G401.6 (cell line): ENCODE measurements around the gene SERPINA3.
"Not testable (repeated sequence)": the region's sequence is repeated elsewhere in the genome, so short reads cannot be mapped to it uniquely, and the experiment has no call there.

ENCODE experiments used
- FAIRE-seq: peaks from 2 replicates; lab custom pipeline; 2012; peaks lifted over from hg19 to GRCh38; lab: Jason Lieb, UNC

Gene SERPINA3

DNA sequence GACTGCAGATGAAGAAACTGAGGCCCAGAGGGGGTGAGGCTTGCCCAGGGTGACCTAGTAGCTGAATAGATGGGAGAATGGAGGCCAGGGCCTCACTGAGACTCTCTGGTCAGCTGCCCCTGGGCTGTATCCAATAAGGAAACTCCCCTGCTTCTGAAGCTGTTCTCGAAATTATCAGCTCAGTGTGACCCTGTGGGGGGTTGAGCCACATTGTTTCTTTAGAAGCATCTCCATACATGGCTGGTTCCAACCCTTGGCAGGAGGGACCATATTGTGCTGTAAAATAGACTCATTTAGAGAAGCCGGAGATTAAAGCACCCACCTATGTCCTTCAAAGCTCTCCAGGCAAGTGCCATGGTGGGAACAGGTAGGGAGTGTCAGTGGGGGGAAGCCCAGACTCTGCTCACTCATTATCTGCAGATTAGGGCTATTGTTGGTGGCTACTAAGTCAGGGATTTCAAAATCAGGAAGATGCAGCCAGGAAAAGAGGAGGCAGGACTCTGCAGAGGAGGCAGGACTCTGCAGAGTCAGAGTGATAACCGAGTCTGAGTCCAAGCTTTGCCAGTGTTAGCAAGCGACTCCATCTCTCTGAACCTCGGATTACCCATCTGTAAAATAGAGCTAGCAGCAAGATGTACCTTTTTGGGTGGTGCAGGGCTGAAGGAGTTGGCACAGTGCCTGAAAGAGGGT lies 27.5 kb upstream of the SERPINA3 start:
- FAIRE-seq, result no peak

DNA sequence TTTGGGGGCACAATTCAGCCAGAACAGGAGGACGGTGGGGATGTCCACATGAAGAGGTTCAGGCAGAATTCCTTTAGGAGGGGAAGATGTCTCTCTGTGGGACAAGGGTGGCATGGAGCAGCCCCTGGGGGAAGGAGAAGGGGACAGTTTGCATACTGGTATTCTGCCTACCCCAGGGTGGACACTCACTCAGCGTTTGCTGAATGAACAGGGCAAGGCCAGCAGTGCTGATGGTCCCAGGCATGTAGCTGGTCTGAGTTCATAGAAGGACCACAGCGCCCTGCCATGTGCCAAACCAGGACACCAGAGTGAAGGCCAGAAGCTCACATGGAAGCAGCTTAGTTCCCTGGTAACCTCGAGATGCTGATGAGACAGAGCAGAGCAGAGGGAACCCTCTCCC lies 25.6 kb upstream of the SERPINA3 start:
- FAIRE-seq, result no peak

DNA sequence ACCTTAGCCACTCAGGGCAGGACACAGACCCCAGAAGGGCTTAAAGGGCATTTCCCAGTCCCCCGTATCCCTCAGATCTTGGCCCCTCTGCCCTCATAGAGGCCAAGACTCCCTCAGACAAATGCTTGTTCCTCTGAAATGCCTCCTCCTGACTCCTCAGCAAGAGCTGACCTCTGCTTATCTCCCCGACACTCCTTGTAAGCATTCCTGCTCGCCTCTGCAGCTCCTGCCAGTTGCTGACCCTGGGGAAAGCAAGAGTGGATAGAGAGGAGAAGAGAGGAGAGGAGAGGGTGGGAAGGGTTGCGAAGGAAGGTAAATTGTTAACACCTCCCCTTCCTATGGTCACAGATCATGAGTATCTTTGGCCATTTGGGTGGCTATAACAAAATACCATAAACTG lies 23.9 kb upstream of the SERPINA3 start:
- FAIRE-seq, result no peak

DNA sequence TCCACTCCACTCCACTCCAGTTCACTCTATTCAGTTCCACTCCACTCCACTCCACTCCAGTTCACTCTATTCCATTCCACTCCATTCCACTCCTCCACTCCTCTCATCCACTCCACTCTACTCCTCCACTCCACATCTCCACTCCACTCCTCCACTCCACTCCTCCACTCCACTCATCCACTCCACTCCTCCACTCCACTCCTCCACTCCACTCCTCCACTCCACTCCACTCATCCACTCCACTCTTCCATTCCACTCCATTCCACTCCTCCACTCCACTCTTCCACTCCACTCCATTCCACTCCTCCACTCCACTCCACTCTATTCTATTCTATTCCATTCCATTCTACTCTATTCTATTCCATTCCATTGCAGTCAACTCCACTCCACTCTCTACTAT lies 21.1 kb upstream of the SERPINA3 start:
- FAIRE-seq, result no peak

DNA sequence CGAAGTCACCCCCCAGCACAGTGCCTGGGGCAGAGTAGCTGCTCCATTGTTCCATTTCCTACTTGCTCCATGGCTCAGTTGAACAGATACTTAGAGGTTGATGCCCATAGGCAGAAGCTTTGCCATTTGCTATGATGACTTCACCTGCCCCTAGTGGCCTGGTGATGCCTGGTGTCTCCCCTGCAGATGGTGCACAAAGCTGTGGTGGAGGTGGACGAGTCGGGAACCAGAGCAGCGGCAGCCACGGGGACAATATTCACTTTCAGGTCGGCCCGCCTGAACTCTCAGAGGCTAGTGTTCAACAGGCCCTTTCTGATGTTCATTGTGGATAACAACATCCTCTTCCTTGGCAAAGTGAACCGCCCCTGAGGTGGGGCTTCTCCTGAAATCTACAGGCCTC lies 20.3 kb upstream of the SERPINA3 start:
- no peak for FAIRE-seq

DNA sequence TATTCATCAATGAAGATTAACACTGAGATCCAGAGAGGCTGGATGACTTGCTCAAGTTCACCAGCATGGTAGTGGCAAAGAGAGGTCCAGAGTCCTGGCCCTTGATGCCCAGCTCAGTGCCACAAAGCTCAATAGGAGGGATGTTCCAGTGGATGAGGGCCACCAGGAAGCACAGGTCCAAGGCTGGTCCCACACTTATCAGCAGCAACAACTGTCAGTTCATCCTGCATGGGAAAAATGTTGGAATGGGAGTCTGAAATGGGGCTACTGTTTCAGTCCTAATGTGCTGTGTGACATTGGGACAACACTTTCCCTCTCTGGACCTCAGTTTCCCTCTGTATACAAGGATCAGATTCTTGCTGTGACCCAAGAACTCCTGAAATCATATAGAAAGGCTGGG lies 19.7 kb upstream of the SERPINA3 start:
- FAIRE-seq, result no peak

DNA sequence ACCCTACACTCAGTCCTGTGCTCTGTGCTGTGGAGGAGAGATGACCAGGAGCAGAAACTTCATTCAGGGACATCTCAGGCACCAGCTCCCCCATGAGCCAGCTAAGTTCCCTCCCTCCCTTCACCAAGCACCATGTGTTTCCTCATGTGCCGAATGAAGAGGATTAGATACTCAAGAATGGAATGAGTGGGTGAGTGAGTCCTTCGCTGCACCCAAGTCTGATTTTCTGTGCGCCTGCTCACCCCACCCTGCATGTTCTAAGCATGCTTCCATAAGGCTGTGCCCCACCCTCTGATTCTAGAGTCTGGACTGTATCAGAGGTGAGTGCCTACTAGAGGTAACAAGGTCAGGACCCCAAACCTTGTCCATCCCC lies 18.8 kb upstream of the SERPINA3 start:
- FAIRE-seq, result no peak

DNA sequence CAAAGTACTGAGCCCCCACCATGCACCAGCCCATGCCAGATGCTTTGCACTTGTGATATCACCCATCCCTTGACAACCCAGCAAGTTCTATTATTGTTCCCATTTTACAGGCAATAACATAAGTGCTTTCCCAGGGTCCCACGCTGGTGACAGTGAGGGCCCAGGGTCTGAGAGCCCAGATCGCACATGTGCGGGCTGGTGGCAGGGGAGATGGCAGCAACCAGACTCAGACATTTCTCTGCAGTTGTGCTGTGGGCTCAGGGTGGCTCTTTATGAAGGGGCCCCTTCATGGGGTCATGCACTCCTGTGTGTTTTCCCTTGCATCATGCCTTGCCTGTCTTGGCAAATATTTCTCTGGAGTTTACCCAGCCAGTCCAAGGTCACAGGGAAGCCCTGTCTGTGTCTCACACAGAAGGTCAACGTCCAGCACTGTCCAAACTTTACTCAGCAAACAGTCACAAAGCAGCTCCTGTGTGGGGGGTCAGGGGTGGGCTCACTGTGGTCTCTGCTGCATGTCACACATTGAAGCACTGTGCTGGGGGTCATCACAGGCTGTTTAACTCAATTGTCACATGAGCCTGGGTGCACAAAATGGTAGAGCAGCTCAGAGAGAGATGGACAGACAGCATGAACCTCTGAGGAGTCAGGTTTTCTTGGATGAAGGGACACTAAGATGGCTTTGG lies 18.3 kb upstream of the SERPINA3 start:
- FAIRE-seq, result no peak

DNA sequence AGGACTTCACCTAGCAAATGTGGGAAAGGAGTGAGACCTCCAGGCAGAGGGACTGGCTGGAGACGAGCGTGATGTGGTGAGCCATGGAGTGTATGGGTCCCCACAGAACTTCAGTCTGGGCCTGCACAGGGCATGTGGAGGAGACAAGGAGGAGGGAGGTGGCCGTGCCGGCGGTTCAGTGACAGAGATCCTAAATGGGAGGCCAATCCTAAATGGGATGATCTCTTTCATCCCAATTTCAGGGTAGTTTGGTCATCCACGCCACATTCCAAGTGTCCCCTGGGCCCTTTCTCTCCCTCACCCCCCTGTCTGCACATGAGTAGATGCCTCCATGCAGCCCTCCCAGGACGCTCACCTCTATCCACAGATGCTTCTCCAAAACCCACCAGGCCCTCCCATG lies 17.8 kb upstream of the SERPINA3 start:
- FAIRE-seq, result no peak

DNA sequence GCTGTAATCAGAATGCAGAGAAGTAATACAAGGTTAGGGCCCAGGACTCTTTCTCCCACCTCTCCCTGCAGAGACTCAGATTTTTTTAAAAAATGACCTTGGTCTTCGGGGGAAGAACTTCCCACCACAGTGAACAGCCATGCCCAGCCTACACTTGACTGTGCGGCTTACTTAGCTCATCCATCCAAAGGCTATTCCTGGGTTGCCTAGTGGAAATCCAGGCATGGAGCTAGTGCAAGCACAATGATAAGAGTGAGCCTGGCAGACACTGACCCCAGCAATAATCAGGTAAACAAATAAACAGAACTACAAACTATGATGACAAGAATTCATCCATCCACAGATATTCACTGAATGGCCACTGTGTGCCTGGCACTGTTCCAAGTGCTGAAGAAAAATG lies 16.3 kb upstream of the SERPINA3 start:
- FAIRE-seq, result no peak

DNA sequence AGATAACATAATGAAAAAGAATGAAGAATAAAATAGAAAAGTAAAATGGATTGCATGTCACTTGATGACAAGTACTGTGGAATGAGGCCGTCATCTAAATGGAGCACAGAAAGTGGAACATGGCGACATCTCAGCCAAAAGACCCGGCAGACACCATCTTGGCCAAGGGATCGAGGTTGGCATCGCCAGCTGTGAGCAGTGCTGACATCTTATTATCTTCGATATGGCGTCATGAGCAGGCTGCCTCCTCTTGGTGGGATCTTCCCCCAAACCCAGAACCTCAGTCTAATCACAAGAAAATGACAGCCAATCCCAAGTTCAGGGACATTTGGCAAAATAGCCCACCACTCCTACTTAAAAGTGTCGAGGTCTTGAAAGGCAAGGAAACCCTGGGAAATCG lies 15.8 kb upstream of the SERPINA3 start:
- FAIRE-seq, result no peak

DNA sequence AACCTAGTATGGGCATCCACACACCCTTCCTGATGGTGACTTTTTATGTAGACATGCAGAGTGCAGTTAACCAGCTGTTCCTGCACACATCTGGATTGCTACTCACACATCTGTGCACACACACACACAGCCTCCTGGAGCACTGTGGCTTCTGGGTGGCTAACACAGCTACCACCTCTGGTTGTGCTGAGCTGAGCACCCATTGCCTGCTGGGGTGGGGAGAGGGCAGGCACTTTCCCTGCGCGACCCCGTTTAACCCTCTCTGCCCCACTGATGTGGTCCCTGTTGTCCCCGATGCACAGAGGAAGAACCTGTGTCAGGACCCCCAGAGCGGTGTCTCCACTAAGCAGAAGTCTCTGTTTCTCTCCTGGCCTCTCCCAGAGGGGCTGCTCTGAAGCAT lies 14.4 kb upstream of the SERPINA3 start:
- no peak for FAIRE-seq

DNA sequence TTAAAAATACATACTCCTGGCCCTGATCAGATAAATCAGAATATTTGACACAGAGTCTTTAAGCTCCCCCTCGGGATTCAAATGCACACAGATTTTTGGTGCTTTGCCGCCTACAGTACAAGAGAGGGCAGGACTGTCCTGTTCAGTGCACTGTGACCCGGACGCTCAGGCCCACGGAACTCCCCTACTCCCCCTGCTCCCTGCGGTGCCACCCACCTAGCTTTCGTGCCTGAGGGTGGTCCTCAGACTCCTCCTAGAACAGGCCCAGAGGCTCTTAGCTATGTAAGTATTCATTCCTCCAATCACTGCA lies 13.7 kb upstream of the SERPINA3 start:
- FAIRE-seq, result no peak

DNA sequence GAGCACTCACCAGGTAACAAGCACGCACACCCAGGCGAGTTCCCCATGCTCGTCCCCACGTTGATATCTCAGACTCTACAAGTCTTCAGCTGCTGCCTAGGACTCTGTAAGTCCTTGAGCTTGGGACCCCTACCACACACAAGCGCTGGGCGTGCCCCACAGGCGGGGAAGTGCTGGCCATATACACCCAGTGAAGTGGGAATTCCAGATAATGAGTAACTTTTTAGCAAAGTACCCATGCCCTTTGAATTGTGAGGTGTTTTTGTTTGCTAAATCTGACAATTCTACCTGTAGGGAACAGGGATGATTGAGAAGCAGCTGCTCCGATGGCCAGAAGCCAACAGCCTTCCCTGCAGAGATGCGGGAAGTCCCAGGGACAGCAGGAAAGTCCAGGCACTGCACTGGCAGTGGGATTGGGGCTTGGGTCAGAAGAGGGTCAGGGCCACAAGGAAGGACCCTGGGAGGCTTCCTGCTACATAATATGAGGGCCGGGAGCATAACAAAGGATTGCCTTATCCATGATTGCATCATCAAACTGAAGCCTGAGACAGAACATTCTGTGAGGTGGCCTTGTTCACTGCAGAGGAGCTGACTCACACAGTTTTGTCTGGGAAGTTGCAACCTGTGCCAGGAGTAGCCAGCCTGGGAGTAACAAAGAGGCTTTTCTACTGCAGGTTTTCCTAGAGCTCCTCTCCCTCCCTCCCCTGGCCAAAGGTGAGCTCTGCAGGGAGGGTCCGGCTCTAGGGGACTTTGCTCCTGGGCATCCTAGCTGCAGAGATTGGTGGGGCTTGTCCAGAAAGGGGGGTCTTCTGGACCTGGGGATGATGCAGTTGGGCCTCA lies 13.2 kb upstream of the SERPINA3 start:
- FAIRE-seq, result no peak

DNA sequence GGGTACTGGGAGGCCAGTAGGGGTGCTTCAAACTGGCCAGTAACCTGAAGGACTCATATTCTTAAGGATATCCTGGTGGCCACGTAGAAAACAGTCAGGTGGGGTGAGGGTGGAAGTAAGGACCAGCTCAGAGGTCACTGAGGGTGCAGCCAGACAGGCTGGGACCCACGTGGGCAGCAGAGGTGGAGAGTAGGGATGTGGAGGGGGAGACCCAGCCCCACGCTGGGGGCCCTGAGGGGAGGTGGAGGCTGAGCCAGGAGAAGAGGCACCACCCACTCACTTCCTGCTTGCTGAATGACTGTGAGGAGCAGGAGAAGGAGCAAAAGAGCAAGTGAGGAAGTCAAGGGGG lies 12.6 kb upstream of the SERPINA3 start:
- no peak for FAIRE-seq

DNA sequence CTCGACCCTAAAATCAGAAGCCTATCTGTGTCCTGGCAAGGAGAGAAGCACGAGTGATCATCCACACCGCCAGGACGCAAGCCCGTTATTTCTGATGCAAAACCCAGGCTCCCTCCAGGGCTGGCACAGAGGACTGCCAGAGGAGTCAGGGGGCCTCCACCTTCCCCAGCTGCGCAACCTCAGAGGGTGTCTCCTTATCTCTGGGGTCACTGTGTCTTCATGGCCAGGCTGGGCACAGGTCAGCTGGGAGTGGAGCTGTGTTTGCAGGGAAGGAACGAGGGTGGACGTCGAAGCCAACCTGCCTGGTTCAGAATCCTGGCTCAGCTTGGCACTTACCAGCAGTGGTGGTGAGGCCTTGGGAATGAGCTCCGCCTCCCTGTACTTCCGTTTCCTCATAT lies 12.0 kb upstream of the SERPINA3 start:
- FAIRE-seq, result no peak

DNA sequence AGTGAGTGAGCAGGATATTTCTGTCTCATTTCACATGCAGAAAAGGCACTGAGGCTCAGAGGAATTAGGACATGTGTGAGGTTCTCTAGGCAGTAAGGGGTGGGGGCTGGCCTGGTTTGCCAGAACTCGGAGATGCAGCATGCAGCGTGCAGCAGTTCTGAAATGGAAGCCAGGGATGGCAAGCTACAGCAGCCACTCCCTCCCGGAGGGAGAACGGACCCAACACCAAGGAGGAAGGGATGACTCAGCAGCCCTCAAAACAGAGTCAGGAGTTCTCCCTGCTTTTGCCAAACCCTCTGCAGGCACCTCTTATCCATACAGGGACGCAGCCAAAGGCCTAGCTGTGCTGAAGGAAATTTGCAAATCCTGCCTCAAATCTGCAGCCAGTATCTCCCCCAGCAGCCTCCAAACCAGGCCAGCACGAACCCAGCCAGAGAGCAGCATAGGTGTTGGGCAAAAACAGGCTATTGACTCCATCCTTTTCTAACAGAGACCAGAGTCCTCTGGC lies 10.3 kb upstream of the SERPINA3 start:
- no peak for FAIRE-seq

DNA sequence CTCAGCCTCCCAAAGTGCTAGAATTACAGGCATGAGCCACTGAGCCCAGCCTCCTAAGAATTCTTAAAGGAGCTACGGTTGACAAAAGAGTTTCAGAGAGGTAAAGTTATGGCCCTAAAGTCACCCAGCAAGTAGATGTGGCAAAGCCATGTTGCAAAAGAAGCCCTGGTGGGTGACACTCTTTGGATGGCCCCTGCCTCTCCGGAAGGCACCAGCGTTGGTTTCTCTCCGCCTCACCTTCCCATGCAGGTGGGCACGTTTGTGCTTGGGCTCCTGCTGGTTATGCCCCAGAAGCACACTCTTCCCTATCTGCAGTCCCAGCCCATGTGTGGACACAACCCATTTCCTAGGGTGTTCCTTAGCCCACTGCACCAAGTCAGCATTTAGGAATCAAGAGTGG lies 9.5 kb upstream of the SERPINA3 start:
- no peak for FAIRE-seq

DNA sequence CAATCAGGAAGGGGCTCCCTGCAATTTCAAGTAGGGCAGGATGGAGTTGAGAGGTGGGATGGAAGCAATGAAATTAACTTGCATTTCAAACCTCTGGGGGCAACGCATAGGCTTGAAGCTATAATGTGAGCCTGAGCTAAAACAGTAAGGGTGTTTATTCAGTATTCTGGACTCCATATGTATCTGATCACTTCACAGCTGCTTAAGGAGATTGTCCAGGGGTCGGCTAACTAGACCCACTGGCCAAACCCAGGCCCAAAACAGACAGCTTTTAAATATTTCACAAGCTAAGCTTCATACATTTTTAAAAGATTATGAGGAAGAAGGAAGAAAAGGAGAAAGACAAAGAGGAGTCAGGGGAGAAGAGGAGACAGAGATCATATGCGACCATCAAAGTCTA lies 6.8 kb upstream of the SERPINA3 start:
- no peak for FAIRE-seq

DNA sequence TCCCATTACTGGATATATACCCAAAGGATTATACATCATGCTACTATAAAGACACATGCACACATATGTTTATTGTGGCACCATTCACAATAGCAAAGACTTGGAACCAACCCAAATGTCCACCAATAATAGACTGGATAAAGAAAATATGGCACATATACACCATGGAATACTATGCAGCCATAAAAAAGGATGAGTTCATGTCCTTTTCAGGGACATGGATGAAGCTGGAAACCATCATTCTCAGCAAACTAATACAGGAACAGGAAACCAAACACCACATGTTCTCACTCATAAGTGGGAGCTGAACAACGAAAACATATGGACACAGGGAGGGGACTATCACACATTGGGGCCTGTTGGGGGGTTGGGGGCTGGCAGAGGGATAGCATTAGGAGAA lies 3.2 kb upstream of the SERPINA3 start:
- not testable (repeated sequence) for FAIRE-seq

DNA sequence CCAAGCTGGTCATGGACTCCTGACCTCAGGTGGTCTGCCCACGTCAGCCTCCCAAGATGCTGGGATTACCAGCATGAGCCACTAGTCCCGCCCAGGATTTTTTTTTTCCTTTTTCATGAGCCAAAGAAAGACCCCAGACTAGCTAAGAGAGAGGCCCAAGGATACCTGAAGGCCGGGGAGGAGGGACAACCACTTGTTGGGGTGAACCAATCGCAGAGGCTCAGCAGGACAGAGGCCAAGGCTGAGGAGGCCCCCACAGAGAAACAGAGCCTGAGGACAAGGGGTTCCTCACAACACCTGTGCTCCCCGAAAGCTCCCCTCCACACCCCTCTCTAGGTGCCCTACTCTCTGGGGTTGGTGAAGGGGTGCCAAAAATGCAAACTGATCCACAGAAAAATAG lies 1.0 kb upstream of the SERPINA3 start:
- FAIRE-seq, result no peak

DNA sequence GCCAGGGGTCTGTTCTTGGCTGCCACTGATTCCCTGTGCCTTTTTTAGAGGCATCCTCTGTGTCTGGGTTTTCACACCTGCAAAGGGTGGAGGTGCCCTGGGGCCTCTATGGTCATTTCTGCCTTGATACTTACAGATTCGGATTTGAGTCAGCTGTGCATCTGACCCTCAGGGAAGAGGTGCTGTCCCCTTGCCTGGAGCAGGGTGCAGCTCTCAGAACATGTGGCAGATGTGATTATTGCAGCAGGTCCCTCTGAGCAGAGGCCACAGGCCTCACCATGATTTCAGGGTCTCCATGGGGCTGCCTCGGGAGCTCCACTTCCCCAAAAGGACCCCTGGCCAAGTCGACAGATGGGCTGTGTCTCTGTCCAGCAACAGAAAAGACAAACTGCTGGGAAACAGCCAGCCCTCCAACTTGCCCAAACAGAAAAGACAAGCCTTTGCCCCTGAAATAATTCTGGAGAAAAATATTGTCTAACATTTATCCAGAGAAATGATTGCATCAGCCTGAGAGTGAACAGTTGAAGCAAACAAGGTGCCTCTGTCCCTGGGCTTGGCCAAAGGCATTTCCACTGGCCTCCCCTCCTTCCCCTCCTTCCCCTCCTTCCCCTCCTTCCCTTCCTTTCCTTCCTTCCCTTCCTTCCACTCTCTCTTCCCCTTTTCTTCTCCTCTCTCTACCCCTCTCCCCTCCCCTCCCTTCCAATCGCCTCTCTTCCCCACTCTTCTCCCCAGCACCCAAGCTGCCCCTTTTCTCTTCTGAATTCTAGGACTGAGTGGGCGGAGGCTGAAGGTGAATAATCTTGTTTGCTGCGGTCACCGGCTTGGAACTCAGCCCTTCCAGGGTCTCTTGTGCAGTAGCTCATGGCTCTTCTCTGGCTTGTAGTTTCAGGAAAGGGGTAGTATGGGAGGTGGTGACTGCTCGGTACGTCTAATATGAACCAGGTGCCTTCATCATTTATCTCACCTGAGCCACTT lies 676 bp downstream of the SERPINA3 start:
- FAIRE-seq, result no peak
